Measurements from ENCODE around the gene IGF2BP2.

- no peak for TF ChIP-seq FOXK1 (CRISPR knock-in tag; IDR thresholded peaks at IDR 0.05)
- TF ChIP-seq USF2 (CRISPR knock-in tag; IDR thresholded peaks at IDR 0.05), result no peak
- TF ChIP-seq CTCF (IDR thresholded peaks at IDR 0.05), result no peak
Observed at GRCh38 chr3:185595526-185595925, 229.3 kb downstream of the IGF2BP2 start.

Data from WTC11 (cell line).